HG02678 (cell line): Measurements from ENCODE around the gene LRCOL1.

ENCODE experiments used
- ATAC-seq: cut with Tn5 transposase; IDR thresholded peaks from one replicate; pipeline ENCODE4 v1.9.1; 2021; ENCODE audit warnings: mild to moderate bottlenecking, moderate library complexity; ENCODE audit not compliant: unreplicated experiment

LRCOL1 gene

DNA sequence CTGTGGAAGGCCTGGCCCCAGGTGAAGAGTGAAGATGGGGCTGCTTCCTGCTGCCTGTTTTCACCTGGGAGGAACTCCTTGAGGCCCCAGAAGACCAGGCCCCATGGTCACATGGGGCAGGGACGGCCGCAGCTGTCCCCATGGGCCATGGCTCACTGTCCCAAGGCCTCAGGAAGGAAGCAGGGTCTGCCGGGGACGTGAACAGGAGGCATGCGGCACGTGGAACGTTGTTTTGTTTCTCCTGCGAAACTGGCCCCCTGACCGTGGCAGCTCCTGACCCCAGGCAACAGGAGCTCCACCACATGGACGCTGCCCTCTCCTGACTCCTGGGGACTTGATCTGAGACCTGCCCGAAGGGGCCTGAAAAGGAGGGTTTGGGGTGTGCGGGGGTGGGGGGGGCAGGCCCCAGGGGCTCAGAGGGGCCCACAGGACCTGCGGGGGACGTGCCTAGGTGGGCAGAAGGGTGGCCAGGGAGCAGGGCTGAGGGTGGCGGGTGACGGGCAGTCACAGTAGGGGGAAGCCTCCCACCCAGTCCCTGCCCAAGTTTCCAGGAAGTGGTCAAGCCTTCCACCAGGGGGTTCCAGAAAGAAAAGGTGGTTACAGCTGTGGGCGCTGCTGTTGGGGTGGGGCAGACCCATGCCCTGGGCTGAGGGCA, 41.4 kb downstream of the LRCOL1 start:
- no peak for ATAC-seq

DNA sequence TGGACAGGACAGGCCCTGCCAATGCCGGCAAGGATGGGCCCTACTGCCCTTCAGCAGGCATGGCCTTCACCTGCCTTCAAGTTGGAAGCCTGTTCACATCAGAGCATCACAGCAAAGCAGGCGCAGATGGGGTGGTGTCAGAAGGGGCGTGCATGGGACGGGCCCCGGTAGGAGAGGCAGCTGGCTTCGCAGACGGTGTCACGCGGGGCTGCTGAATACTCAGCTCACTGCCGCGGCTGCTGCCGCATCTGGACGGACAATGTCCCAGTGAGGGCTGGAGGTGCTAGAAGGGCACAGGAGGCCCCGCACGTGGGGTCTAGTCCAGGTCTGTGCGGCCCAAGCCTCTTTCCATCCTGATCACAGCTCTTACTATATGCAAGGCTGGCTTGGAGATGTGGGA, 42.1 kb downstream of the LRCOL1 start:
- no peak for ATAC-seq

GRCh38 chr12:132566516-132567131, 43.8 kb downstream of the LRCOL1 start:
- no peak for ATAC-seq

GRCh38 chr12:132565365-132565764, 45.0 kb downstream of the LRCOL1 start:
- ATAC-seq = no peak

GRCh38 chr12:132563911-132564310, 46.5 kb downstream of the LRCOL1 start:
- ATAC-seq = no peak

DNA sequence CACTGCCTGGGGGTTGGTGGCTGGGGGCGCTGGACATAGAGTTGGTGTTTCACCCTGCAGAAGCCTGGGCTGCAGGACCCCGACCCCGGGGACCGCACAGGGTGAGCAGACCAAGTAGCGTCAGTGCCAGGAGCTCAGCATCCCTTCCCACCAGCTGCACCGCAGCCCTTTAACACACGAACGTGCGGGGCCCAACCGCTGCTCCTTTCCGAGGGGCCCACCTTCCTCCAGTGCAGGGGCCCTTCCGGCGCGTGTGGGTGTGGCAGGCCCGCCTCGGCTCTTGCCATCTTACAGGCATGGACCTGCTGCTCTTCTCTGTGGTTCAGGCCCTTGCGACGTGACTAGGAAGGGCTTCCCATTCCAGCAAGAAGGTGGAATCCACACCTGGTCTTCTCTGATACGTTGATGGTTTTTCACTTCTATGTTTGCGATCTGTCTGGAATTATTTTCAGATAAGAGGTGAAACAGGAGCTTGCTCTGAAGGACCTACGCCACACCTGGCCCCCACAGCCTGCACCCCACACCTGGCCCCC, 47.8 kb downstream of the LRCOL1 start:
- no peak for ATAC-seq

DNA sequence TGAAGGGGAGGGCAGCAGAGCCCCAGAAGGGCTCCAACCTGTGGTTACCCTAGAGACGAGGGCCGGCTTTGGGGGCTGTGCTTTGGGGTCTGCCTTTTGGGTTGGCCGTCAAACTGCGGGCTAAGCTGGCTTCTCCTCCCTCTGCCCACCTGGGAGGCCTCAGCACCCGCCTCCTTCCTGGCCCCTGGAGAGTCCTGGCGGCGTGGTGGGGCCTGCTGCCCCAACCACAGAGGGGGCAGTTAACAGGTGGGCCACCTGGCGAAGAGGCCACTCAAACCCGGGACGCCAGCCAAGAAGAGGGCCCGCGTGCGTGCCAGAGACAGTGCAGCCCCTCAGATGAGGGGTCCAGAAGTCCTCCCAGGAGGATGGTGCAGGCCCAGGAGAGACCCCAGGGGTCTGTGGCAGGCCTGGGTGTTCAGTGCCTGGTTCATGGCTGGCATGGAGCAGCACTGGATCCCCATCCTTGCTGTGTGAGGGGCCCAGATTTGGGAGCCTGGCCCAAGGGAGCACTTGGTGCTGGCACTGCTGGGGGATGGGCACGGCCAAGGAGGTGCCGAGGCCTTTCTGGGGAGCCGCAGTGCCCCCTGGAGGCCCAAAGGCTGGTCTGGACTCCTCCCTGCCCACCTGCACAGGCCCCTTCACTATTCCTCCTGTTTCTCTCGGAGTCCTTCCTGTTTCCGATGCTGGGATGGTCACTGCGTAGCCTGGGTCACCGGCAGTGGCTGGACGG, 48.8 kb downstream of the LRCOL1 start:
- ATAC-seq = no peak

DNA sequence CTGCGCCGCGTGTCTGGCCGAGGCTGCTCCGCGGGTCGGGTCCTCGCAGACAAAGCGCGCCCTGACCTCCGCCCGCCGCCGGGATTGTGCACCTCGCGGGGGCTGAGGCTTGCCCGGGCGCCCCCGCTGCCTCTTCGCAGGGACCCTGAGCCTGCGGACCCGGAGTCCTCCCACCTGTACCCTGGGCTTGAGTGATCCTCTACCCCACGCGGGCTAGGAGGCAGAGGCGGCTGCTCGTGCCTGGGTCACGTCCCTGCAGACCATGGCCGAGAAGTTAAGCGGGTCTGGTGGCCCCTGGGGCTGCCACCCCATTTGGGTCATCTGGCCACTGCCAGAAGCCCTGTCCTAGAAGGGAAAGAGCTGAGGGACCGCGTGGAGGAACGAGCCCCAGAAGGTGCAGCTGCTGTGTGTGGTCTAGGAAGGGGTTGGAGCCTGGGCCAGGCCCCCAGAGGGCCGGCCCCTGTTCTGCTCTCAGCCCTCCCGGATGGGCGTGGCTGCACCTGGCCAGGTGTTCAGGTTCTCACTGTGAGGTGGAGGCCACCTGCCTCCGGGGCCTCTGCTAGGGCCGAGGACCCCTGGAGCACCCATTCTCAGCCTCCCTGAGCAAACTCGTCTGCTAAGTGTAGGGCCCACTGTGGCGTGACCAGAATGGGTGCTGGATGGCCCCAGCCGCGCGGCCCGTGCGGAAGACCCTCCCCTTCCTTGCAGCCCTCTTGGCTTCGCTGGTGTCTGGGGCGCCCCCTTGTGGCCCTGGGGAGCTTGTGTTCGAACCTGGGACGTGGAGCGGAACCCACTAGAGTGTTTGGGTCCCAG, 49.6 kb downstream of the LRCOL1 start:
- ATAC-seq = no peak

- no peak for ATAC-seq
These were observed 50.1 kb downstream of the LRCOL1 start for GRCh38 chr12:132560364-132560613.

DNA sequence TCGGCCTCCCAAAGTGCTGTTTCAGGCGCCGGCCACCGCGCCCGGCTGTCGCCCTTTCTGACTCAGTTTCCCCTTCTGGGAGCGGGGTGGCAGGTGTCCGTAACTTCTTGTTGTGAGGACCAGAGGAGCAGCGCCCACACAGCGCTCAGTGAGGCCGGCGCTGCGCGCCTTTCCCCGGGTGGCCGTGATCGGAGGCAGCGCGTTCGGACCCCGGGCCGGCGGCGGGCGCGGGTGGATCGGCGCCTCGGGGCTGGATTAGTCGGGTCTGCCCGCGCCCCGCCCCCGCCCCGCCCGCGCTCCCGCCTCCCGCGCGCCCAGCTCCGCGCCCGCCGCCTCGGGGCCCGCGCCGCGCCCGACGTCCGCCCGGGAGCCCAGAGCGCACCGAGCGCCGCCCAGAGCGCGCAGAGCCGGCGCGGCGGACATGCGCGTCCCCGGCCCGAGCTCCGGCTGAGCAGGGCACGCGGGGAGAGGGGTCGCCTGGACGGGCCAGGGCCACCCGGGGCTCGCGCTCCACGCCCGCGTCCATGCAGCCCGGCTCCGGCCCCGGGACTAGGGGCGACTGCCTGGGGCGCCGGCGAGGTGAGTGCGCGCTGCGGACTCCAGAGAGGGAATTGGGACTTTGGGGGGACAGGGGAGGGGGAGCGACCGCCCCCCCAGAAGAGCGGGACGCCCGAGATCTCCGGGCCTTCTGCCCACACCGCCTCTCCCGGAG, 50.6 kb downstream of the LRCOL1 start:
- no peak for ATAC-seq

- no peak for ATAC-seq
These were observed 51.3 kb downstream of the LRCOL1 start for GRCh38 chr12:132558861-132559623.

DNA sequence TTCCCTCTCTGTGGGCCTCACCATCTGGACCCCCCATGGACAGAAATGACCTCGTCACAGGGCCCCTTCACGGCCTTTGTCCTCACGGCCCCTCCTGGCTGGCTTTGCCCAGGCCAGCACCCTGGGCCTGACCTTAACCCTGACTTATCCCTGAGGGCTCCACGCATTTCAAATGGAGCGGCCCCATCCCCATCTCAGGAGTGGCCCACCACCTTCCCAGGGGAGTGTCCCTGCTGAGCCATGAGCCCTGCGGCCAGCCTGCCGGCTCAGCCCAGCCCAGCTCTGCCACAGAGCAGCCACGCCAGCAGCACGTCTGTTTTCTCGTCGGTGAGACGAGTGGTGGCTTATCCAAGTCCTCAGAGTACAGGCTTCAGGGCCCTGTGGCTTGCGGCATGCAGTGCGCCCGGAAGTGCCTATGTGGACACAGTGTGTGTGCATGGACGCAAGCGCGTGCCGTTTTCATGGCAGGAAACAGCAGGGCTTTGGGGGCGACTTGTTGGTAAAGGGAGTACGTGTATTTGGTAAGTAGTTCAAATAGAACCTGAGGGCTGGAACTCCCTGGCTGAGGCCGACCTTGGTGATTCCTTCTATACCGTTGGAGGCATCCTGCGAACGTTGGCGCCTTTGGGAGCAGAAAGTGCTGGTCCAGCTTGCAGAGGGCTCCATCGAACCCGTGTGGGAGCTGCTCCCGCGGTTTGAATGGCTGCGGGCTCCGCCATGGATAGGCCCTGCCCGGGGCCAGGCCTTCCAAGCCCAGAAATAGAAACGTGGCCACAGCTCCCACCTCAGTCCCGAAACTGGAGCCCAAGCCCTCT, 52.1 kb downstream of the LRCOL1 start:
- no peak for ATAC-seq

DNA sequence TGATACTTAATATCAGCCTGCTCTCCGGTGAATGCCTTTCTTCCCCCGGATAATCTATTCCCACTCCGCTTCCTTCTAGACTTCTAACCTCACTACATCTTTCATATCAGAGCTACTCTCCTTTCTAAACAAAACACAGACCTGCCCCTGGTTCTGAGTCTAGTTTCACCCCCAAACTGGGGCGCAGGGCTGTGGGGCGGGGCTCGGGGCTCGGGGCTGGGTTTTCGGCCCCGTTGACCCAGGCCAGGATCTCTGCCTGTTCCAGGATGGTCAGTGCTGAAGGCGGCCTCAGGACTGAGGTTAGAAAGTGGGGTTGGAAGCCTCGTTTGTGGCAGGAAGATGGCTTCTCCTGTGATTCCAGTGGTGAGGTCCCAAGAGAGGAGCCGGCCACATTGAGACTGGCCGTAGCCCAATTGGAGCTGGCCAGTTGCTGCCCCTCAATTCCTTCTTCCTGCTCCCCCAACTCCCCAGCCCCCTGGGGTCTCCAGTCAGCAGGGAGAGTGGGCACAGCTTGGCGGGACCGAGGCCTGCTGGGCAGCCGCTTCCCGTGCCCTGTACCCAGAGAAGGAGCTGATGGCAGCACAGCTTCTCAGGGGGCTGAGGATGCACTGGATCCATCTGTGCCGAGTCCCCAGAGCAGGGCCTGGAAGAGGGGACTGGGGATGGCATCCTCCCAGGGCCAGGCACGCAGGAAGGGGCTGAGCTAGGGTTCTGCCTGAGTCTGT, 52.9 kb downstream of the LRCOL1 start:
- no peak for ATAC-seq

DNA sequence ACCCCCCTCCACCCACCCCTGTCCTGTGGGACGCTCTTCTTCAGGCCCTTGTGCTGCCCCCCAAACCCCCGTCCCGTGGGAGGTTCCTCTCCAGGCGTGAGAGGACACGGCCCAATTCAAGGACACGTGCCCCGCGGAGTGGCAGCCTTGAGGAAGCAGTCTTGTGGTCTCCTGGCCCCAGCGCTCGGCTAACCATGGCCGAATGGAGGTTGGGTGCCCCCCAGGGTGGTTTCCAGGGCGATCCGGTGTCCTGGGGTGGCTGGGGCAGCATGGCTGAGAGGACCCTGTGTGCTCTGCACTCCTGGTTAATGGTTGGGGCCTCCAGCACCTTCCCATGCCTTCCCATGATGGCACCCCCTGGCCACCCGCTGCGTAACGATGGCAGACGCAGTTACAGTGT, 53.6 kb downstream of the LRCOL1 start:
- no peak for ATAC-seq

- no peak for ATAC-seq
These were observed 54.2 kb downstream of the LRCOL1 start for GRCh38 chr12:132556216-132556615.

DNA sequence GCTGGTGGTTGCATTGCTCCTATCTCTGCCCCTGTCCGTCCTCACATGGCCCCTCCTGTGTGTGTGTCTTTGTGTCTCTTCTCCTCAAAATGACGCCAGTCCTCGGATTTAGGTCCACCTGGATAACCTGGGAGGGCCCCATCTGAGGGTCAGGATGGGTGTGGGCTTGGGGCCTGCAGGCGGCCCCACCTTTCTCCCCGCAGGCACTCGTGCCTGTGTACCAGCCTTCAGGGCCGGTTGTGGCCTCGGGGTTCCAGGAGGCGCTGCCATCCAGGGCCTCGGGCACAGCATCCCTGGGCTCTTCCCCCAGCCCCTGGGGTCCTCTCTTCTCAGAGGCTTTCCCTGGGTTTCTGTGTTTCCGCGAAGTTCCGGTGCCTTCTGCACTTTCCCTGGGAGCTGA, 54.7 kb downstream of the LRCOL1 start:
- ATAC-seq = no peak

- ATAC-seq = no peak
These were observed 55.3 kb downstream of the LRCOL1 start for GRCh38 chr12:132554845-132555630.
